ENCODE data around the gene DUSP3.

GRCh38 chr17:43745541-43745940 lies 33.2 kb downstream of the DUSP3 start:
- TF ChIP-seq, protein P1, sequence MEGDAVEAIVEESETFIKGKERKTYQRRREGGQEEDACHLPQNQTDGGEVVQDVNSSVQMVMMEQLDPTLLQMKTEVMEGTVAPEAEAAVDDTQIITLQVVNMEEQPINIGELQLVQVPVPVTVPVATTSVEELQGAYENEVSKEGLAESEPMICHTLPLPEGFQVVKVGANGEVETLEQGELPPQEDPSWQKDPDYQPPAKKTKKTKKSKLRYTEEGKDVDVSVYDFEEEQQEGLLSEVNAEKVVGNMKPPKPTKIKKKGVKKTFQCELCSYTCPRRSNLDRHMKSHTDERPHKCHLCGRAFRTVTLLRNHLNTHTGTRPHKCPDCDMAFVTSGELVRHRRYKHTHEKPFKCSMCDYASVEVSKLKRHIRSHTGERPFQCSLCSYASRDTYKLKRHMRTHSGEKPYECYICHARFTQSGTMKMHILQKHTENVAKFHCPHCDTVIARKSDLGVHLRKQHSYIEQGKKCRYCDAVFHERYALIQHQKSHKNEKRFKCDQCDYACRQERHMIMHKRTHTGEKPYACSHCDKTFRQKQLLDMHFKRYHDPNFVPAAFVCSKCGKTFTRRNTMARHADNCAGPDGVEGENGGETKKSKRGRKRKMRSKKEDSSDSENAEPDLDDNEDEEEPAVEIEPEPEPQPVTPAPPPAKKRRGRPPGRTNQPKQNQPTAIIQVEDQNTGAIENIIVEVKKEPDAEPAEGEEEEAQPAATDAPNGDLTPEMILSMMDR (IDR thresholded peaks at IDR 0.05), result no peak
- no peak for TF ChIP-seq POLR2A (IDR thresholded peaks at IDR 0.05; ENCODE audit: low read depth)

All from esophagus muscularis mucosa (tissue), 3 donors.